GM18907 (cell line): ENCODE data around the gene SMARCC2.
A peak's percentile ranks its signal among the peaks of the same experiment; 100 is the strongest.
"Not testable (repeated sequence)": the region's sequence is repeated elsewhere in the genome, so short reads cannot be mapped to it uniquely, and the experiment has no call there.

Experiments
- ATAC-seq: cut with Tn5 transposase; IDR thresholded peaks from one replicate; pipeline ENCODE4 v1.9.1; 2021; ENCODE audit warnings: mild to moderate bottlenecking, moderate library complexity; ENCODE audit not compliant: unreplicated experiment

Gene SMARCC2

DNA sequence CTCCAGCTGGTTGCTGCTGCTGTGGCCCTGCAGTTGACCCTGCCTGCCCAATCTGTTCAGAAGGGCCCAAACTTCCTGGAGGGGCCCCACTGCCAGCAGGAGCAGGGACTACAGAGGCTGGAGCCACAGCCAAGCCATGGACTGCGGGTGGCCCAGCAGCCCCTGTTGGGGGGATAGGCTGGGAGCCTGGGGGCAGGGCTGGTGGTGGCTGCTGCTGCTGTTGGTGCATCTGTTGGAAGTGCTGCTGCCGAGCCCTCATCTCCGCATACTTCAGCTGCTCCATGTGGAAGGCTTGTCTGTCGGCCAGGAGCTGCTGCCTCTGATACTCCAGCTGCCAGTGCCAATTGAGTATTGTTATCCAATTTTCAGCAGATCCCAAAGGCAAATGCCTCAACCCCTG, 23.9 kb downstream of the SMARCC2 start:
- no peak for ATAC-seq

GRCh38 chr12:56164345-56164729, 24.9 kb downstream of the SMARCC2 start:
- ATAC-seq, result no peak

DNA sequence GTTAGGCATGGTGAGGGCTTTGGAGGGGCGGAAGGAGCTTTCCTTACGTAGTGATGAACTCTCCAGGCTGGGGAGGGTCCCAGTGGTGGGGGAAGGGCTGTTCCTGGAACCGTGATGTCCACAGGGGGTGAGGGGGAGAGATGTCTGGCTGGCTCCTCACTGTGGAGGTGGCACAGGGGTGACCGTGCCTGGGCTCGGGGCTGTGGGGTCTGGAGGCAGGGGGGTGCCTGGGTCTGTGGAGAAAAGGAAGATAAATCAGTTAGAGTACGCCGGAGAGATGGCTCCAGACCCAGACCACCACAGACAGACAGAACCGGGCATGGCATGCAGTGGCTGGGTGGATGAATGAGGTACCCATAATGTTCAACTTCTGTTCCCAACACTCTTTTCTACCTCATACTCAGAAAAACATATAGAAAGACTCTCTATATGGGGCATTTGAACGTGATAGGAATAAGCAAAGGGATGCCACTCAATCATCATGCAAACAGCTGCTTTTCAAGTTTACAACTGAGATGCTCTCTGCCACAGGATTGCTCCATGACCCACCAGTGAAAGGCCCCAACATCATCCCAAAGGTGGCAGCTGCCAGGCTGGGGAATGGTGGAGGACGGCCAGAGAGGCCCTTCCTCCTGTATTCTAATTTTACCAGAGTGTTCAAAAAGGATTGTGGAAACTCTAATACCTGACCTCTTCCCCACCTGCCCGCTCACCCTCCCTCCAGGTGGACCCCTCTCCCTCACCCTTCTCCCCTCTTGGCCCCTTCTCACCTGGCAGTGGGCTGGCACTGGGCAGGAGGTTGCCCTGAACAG, 25.5 kb downstream of the SMARCC2 start:
- ATAC-seq, result no peak

GRCh38 chr12:56162468-56163290, 26.6 kb downstream of the SMARCC2 start:
- ATAC-seq, result no peak

- no peak for ATAC-seq
Observed at GRCh38 chr12:56161690-56162351, 27.5 kb downstream of the SMARCC2 start.

GRCh38 chr12:56160894-56161689, 28.2 kb downstream of the SMARCC2 start:
- ATAC-seq, result no peak

GRCh38 chr12:56160193-56160763, 29.0 kb downstream of the SMARCC2 start:
- ATAC-seq, result no peak

DNA sequence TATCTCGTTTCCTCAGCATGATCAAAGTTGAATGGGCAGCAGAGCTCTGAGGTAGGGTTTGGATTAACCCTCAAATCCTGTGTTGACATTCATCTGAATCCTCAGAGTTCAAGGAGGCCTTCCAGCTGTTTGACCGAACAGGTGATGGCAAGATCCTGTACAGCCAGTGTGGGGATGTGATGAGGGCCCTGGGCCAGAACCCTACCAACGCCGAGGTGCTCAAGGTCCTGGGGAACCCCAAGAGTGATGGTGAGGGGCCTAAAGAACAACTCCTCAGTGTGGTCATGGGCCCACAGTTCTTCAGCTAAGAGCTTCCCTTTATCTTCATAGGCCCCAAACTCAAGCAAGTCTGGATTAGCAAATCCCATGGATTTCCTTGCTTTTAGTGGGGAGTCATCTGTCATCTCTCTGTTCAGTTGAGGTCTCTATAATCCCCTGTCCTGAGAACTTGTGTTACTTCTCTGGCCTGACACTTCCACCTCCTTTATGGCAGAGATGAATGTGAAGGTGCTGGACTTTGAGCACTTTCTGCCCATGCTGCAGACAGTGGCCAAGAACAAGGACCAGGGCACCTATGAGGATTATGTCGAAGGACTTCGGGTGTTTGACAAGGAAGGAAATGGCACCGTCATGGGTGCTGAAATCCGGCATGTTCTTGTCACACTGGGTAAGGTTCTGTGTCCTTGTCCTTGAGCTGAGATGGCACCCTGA, 29.6 kb downstream of the SMARCC2 start:
- ATAC-seq, result no peak

GRCh38 chr12:56158926-56159461, 30.3 kb downstream of the SMARCC2 start:
- ATAC-seq, result no peak

GRCh38 chr12:56158029-56158925, 31.0 kb downstream of the SMARCC2 start, which contains the start of gene MYL6:
TSS of gene MYL6 (plus strand) at chr12:56158359. CDS start at chr12:56158402, 43 bp downstream.
- ATAC-seq, result peak; percentile 76

- peak; percentile 30 for ATAC-seq
Observed at GRCh38 chr12:56157201-56158028, 31.9 kb downstream of the SMARCC2 start.

DNA sequence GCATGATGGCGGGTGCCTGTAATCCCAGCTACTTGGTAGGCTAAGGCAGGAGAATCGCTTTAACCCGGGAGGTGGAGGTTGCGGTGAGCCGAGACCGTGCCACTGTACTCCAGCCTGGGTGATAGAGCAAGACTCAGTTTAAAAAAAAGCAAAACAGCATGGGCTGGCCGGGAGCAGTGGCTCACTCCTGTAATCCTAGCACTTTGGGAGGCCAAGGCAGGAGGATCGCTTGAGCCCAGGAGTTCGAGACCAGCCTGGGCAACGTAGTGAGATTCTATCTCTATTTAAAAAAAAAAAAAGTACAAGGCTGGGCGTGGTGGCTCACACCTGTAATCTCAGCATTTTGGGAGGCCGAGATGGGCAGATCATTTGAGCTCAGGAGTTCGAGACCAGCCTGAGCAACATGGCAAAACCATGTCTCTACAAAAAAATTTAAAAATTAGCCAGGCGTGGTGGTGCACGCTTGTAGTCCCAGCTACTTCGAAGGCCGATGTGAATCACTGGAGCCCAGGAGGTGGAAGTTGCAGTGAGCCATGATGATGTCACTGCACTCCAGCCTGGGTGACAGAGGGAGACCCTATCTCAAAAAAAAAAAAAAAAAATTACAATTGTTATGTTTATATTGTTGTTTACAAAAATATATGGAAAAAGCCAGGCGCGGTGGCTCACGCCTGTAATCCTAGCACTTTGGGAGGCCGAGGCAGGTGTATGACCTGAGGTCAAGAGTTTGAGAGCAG, 32.7 kb downstream of the SMARCC2 start:
- ATAC-seq, result not testable (repeated sequence)

- no peak for ATAC-seq
Observed at GRCh38 chr12:56155256-56155845, 33.9 kb downstream of the SMARCC2 start.

DNA sequence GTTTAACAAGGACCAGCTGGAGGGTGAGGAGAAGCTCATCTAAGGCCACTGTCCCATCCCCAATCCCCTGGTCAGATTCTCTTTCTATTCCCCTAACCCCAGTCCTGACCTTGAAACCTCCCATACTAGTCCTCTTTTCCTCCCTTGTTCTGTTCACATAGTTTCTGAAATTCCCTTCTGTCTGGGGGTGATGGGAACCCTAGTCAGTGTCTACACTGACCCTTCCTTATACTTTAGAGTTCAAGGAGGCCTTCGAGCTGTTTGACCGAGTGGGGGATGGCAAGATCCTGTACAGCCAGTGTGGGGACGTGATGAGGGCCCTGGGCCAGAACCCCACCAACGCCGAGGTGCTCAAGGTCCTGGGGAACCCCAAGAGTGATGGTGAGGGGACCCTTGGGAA, 34.5 kb downstream of the SMARCC2 start:
- ATAC-seq, result no peak

DNA sequence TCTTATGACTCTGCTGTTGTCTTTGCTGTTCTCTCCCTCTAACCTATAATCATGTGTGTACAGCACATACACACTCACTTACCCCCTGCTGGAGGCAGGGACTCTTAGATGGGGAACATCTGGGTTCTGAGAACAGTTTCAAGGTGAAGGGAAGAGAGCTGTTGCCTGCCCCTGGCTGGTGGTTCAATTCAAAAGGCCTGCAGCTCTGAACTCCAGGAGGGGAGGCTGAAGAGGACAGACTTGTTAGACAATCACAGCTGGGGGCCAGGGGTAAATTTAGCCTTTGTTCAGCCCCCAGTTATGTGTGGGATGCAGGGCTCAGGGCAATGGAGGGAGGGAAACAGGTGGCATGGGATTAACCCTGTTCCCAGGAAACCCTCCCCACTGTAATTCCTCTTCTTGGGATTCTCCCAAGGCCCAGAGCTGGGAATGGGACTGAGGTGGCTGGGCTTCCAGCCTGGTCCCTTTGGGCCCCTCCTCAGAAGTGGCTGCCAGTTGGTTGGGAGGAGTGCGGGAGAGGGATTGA, 35.0 kb downstream of the SMARCC2 start:
- no peak for ATAC-seq

DNA sequence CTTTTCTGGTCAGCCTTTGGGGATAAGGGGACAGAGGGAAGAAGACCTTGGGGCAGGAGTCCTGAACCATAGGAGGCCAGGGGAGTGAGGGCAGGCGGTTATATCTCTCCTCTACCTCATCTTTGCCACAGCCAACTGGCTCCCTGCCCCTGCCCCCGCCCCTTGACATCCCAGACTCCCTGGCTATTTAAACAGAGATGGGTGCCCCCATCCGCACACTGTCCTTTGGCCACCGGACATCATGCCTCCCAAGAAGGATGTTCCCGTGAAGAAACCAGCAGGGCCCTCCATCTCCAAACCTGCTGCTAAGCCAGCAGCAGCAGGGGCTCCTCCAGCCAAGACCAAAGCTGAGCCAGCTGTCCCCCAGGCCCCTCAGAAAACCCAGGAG, 35.6 kb downstream of the SMARCC2 start:
- ATAC-seq, result no peak
